Measurements from ENCODE around the gene ATP10A.

The ATP10A gene

GRCh38 chr15:25803036-25803435 is 60.1 kb downstream of the ATP10A start:
- no peaks in the 10 kb centered on the region for H3F3A ChIP-seq (ENCODE audit: insufficient read depth, low read length)
- no peaks in the 10 kb centered on the region for H3K79me2 ChIP-seq (ENCODE audit: low read length)
- no peak overlapping the region for H3K4me2 ChIP-seq (ENCODE audit: low read depth, low read length)
- H4K20me1 ChIP-seq (ENCODE audit: insufficient read depth, low read length): no peaks in the 10 kb centered on the region
- no peak overlapping the region for H3K9ac ChIP-seq (ENCODE audit: low read length)
- TF ChIP-seq CTCF (IDR thresholded peaks at IDR 0.05; ENCODE audit: low read length) (no peak), EZH2 (optimal IDR thresholded peaks at IDR 0.05; ENCODE audit: low read depth, low read length) (no peak), EZH2phosphoT487 (IDR thresholded peaks at IDR 0.05; ENCODE audit: low read length) (no peak)
- no peak overlapping the region for H3K4me3 ChIP-seq (ENCODE audit: low read length)
- H2AFZ ChIP-seq (ENCODE audit: low read length): no peak overlapping the region
- no peaks in the 10 kb centered on the region for H3K4me1 ChIP-seq (ENCODE audit: low read length)
- no peaks in the 10 kb centered on the region for H3K27me3 ChIP-seq (replicated peaks; ENCODE audit: insufficient read depth, low read length)
- no peaks in the 10 kb centered on the region for H3K9me2 ChIP-seq (replicated peaks; ENCODE audit: insufficient read depth, low read length)
- no peak for DNase-seq
- no peaks in the 10 kb centered on the region for H3K36me3 ChIP-seq (replicated peaks; ENCODE audit: insufficient read depth, low read length)
- no peaks in the 10 kb centered on the region for H3K9me3 ChIP-seq (replicated peaks; ENCODE audit: insufficient read depth, low read length)
- H3K27ac ChIP-seq (ENCODE audit: low read length): no peak overlapping the region

- H3K4me1 ChIP-seq (ENCODE audit: low read length): no peaks in the 10 kb centered on the region
- no peaks in the 10 kb centered on the region for H3K9me2 ChIP-seq (replicated peaks; ENCODE audit: insufficient read depth, low read length)
- no peak overlapping the region for H3K27ac ChIP-seq (ENCODE audit: low read length)
- H2AFZ ChIP-seq (ENCODE audit: low read length): no peak overlapping the region
- H3F3A ChIP-seq (ENCODE audit: insufficient read depth, low read length): no peaks in the 10 kb centered on the region
- H3K4me2 ChIP-seq (ENCODE audit: low read depth, low read length): no peak overlapping the region
- no peak for DNase-seq
- no peak overlapping the region for H3K4me3 ChIP-seq (ENCODE audit: low read length)
- H3K79me2 ChIP-seq (ENCODE audit: low read length): no peaks in the 10 kb centered on the region
- TF ChIP-seq EZH2 (optimal IDR thresholded peaks at IDR 0.05; ENCODE audit: low read depth, low read length): no peak
- TF ChIP-seq EZH2phosphoT487 (IDR thresholded peaks at IDR 0.05; ENCODE audit: low read length): no peak
- no peak for TF ChIP-seq CTCF (IDR thresholded peaks at IDR 0.05; ENCODE audit: low read length)
- no peaks in the 10 kb centered on the region for H3K27me3 ChIP-seq (replicated peaks; ENCODE audit: insufficient read depth, low read length)
- H4K20me1 ChIP-seq (ENCODE audit: insufficient read depth, low read length): no peaks in the 10 kb centered on the region
- H3K9me3 ChIP-seq (replicated peaks; ENCODE audit: insufficient read depth, low read length): no peaks in the 10 kb centered on the region
- no peak overlapping the region for H3K9ac ChIP-seq (ENCODE audit: low read length)
- no peaks in the 10 kb centered on the region for H3K36me3 ChIP-seq (replicated peaks; ENCODE audit: insufficient read depth, low read length)
Observed at GRCh38 chr15:25802285-25802830, 60.8 kb downstream of the ATP10A start.

- H3K27me3 ChIP-seq (replicated peaks; ENCODE audit: insufficient read depth, low read length): no peaks in the 10 kb centered on the region
- H3K9ac ChIP-seq (ENCODE audit: low read length): no peak overlapping the region
- H3F3A ChIP-seq (ENCODE audit: insufficient read depth, low read length): no peaks in the 10 kb centered on the region
- H3K9me3 ChIP-seq (replicated peaks; ENCODE audit: insufficient read depth, low read length): no peaks in the 10 kb centered on the region
- H4K20me1 ChIP-seq (ENCODE audit: insufficient read depth, low read length): no peaks in the 10 kb centered on the region
- no peaks in the 10 kb centered on the region for H3K4me1 ChIP-seq (ENCODE audit: low read length)
- H3K9me2 ChIP-seq (replicated peaks; ENCODE audit: insufficient read depth, low read length): no peaks in the 10 kb centered on the region
- no peak overlapping the region for H3K27ac ChIP-seq (ENCODE audit: low read length)
- no peak for DNase-seq
- no peaks in the 10 kb centered on the region for H3K79me2 ChIP-seq (ENCODE audit: low read length)
- TF ChIP-seq EZH2 (optimal IDR thresholded peaks at IDR 0.05; ENCODE audit: low read depth, low read length) (no peak), CTCF (IDR thresholded peaks at IDR 0.05; ENCODE audit: low read length) (no peak), EZH2phosphoT487 (IDR thresholded peaks at IDR 0.05; ENCODE audit: low read length) (no peak)
- no peak overlapping the region for H3K4me2 ChIP-seq (ENCODE audit: low read depth, low read length)
- no peak overlapping the region for H2AFZ ChIP-seq (ENCODE audit: low read length)
- no peak overlapping the region for H3K4me3 ChIP-seq (ENCODE audit: low read length)
- no peaks in the 10 kb centered on the region for H3K36me3 ChIP-seq (replicated peaks; ENCODE audit: insufficient read depth, low read length)
Observed at GRCh38 chr15:25801586-25802284, 61.4 kb downstream of the ATP10A start.

All from MM.1S (cell line).